GM13976 (cell line): Measurements from ENCODE around the gene OR8S1.
"Not testable (repeated sequence)": the region's sequence is repeated elsewhere in the genome, so short reads cannot be mapped to it uniquely, and the experiment has no call there.

Source experiments
- DNase-seq: peaks from one replicate; pipeline ENCODE4 v3.0.0; 2012; ENCODE audit warnings: low spot score
- CTCF ChIP-seq: IDR thresholded peaks from 2 replicates; pipeline ENCODE4 v1.5.1; 2012; ENCODE audit warnings: borderline replicate concordance, mild to moderate bottlenecking; ENCODE audit not compliant: insufficient read depth; ENCODE audit errors: extremely low read depth, missing control alignments, control extremely low read depth
- in situ Hi-C: fragments of 300-500 bp; cut with MboI; formaldehyde crosslinking; loops from one replicate; pipeline ENCODE4 v1.12.0; 2022; ENCODE audit warnings: low sequenced_read_pairs, mixed read lengths, inconsistent platforms; ENCODE audit not compliant: unreplicated experiment

The OR8S1 gene

GRCh38 chr12:48525332-48525731, at the start of gene OR8S1:
TSS of gene OR8S1 (plus strand) at chr12:48525632. CDS start at chr12:48525632, 0 bp downstream.
- in situ Hi-C loops: no loop called here
- DNase-seq: peak; percentile 32
- no peak for TF ChIP-seq CTCF

- TF ChIP-seq CTCF: no peak
- in situ Hi-C loops: no loop called here
- no peak for DNase-seq
These were observed 43.2 kb upstream of the OR8S1 start, which contains the start of gene C12orf54 for GRCh38 chr12:48482198-48482597. TSS of gene C12orf54 (plus strand) at chr12:48482498. CDS start at chr12:48483297, 799 bp downstream.

GRCh38 chr12:48482930-48483329, 42.5 kb upstream of the OR8S1 start:
- no peak for TF ChIP-seq CTCF
- DNase-seq: no peak
- in situ Hi-C loops: no loop called here

- no peak for DNase-seq
- in situ Hi-C loops: no loop called here
- no peak for TF ChIP-seq CTCF
These were observed 39.2 kb upstream of the OR8S1 start for GRCh38 chr12:48486261-48486660.

- in situ Hi-C loops: no loop called here
- no peak for DNase-seq
- TF ChIP-seq CTCF: no peak
These were observed 38.8 kb upstream of the OR8S1 start for GRCh38 chr12:48486679-48487078.

GRCh38 chr12:48489012-48489411, 36.4 kb upstream of the OR8S1 start:
- peak; percentile 53 for DNase-seq
- in situ Hi-C loops: no loop called here
- no peak for TF ChIP-seq CTCF

GRCh38 chr12:48489456-48489855, 36.0 kb upstream of the OR8S1 start:
- DNase-seq, in situ Hi-C loops: not testable (repeated sequence)

- DNase-seq, in situ Hi-C loops: not testable (repeated sequence)
These were observed 25.2 kb upstream of the OR8S1 start for GRCh38 chr12:48500281-48500680.

GRCh38 chr12:48506836-48507235, 18.6 kb upstream of the OR8S1 start:
- in situ Hi-C loops, DNase-seq: not testable (repeated sequence)
